ENCODE results near the gene DAAM1.

- no peak for TF ChIP-seq CTCF (IDR thresholded peaks at IDR 0.05; ENCODE audit: low read depth, low read length)
- no peak for TF ChIP-seq EZH2phosphoT487 (IDR thresholded peaks at IDR 0.05; ENCODE audit: low read depth)
These were observed 183.3 kb downstream of the DAAM1 start for GRCh38 chr14:59371771-59372170.
